RWPE1 (cell line): ENCODE measurements around the gene PABPC1L.

Source experiments
- CTCF ChIA-PET: fragments of 350-600 bp; sonication (Branson Sonifier 250); formaldehyde crosslinking; extraction: SDS; loops from one replicate; lab custom pipeline; 2021; lab: Yijun Ruan, JAX
- POLR2A ChIA-PET: fragments of 400-600 bp; formaldehyde crosslinking; extraction: SDS; loops from one replicate; lab custom pipeline; 2020; ENCODE audit warnings: antibody characterized with exemption; ENCODE audit not compliant: low non-redundant PET; lab: Yijun Ruan, JAX
- DNase-seq: peaks from one replicate; pipeline ENCODE4 v3.0.0; 2012; ENCODE audit warnings: low spot score
- H3K27ac ChIP-seq: fragments of 450-650 bp; 2 replicates; pipeline ENCODE4 v1.5.1; 2017
- TF ChIP-seq, protein P1 (sequence below): fragments of 450-650 bp; conservative IDR thresholded peaks from 2 replicates; pipeline ENCODE4 v1.5.1; 2017; ENCODE audit warnings: low read depth, mild to moderate bottlenecking

The PABPC1L gene

GRCh38 chr20:44883214-44883902 is 26.5 kb upstream of the PABPC1L start:
- POLR2A ChIA-PET: no interaction called here
- TF ChIP-seq, protein P1, sequence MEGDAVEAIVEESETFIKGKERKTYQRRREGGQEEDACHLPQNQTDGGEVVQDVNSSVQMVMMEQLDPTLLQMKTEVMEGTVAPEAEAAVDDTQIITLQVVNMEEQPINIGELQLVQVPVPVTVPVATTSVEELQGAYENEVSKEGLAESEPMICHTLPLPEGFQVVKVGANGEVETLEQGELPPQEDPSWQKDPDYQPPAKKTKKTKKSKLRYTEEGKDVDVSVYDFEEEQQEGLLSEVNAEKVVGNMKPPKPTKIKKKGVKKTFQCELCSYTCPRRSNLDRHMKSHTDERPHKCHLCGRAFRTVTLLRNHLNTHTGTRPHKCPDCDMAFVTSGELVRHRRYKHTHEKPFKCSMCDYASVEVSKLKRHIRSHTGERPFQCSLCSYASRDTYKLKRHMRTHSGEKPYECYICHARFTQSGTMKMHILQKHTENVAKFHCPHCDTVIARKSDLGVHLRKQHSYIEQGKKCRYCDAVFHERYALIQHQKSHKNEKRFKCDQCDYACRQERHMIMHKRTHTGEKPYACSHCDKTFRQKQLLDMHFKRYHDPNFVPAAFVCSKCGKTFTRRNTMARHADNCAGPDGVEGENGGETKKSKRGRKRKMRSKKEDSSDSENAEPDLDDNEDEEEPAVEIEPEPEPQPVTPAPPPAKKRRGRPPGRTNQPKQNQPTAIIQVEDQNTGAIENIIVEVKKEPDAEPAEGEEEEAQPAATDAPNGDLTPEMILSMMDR: no peak
- no peak overlapping the region for H3K27ac ChIP-seq
- DNase-seq: no peak
- CTCF ChIA-PET: no interaction called here

DNA sequence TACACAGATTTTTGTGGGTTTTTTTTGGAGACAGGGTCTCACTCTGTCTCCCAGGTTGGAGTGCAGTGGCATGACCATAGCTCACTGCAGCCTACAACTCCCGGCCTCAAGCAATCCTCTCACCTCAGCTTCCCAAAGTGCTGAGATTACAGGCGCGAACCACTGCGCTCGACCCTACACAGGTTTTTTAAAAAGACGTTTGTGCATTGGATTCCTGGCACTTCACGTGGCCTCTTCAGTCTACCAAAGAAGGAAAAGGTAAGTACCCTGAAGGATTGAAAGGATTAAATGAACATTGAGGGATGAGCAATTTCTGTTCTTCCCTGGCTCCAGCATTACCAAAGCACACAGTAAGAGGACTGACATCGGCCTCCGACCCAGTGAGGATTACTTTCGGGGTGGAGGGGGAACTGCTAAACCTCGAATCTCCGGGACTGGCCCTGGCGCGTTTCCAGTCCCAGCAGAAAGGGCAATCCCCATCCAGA is 24.9 kb upstream of the PABPC1L start:
- DNase-seq: no peak
- H3K27ac ChIP-seq: peak overlapping the region; percentile 95
- ChIA-PET POLR2A (interaction anchor here (1.0 kb wide), 1 partner anchor 12 kb away, joined by 5 read pairs; no protein-coding TSS in a partner anchor), CTCF (interaction anchor here (1.0 to 1.3 kb wide), 2 partner anchors 18 to 135 kb away, joined by 4 read pairs; no protein-coding TSS in a partner anchor)
- TF ChIP-seq, protein P1: no peak

DNA sequence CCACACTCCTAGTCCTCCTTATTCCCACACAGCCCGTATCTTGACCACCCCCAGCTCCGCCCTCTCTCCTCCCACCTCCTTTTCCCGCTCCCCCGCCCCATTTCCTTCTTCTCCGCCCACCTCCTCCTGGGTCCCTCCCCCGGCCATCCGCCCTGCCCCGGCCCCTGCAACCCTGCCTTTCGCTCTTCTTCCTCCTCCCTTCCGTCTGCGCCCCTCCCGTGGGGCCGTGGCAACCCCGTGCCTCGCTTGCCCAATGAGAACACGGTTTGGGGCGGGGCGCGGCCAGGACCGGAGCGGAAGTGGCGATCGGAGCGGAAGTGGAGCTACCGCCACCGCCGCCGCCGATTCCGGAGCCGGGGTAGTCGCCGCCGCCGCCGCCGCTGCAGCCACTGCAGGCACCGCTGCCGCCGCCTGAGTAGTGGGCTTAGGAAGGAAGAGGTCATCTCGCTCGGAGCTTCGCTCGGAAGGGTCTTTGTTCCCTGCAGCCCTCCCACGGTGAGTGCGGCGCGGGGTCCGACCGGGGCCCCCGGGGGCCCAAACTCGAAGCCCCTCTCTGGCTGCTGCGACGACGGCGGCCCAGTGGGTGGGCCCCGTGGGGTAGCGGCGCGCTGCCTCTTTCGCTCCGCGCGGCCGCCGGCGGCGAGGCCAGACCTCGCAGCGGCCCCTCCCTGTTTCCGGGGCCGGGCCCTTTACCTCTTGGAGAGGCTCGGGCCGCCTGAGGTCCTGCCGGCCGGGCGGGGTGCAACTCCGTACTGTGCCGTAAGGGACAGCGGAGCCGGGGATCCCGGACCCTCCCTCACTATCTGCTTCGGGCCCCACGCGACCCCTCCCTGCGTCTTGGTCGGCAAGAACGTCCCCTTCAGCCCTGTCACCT is 24.2 kb upstream of the PABPC1L start, which contains the start of gene YWHAB:
Gene YWHAB (plus strand): TSS at position 314 of the 874 bp plus-strand sequence. CDS start 15,829 bp downstream, outside the sequence.
- TF ChIP-seq, protein P1: peak; percentile 22
- ChIA-PET POLR2A (interaction anchor here (1.0 kb wide), 1 partner anchor 11 kb away, joined by 5 read pairs; no protein-coding TSS in a partner anchor), CTCF (interaction anchor here (0.7 to 1.3 kb wide), 3 partner anchors 19 to 171 kb away, joined by 4 read pairs; partner anchors contain the start of gene CCN5)
- peak within 1 kb of the TSS; percentile 95 for H3K27ac ChIP-seq
- DNase-seq: peak; percentile 100

DNA sequence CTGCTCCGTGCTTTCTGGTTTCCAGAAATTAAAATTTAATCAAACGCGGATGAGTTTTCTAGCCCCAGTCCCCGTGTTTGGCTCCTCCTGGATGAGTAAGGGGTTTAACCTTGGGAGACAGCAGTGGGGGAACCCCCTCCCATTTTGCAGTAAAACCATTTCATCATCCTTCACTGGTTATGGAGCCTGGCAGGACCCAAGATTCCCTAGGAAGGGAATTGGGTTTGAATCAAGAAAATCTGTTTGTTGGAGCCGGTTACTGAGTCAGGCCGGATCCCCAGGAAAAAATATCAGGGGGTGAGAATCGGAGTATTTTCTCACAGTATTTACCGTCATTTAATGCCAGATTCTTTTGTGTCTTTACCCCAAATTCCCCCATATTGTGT is 23.6 kb upstream of the PABPC1L start:
- peak overlapping the region; percentile 95 for H3K27ac ChIP-seq
- ChIA-PET POLR2A (no interaction called here), CTCF (no interaction called here)
- TF ChIP-seq, protein P1: no peak; the same call in 1 of the 2 replicates
- peak; percentile 56 for DNase-seq

GRCh38 chr20:44886828-44887227 is 23.0 kb upstream of the PABPC1L start:
- H3K27ac ChIP-seq: no peak overlapping the region; the same call in 1 of the 2 replicates
- TF ChIP-seq, protein P1: no peak
- DNase-seq: no peak
- POLR2A ChIA-PET: no interaction called here
- CTCF ChIA-PET: no interaction called here

GRCh38 chr20:44887466-44887865 is 22.4 kb upstream of the PABPC1L start:
- CTCF ChIA-PET: interaction anchor here (0.6 to 1.4 kb wide), 5 partner anchors 9 to 943 kb away, joined by 3 to 5 read pairs (median 3); no protein-coding TSS in a partner anchor
- POLR2A ChIA-PET: no interaction called here
- H3K27ac ChIP-seq: no peak overlapping the region
- DNase-seq: no peak
- TF ChIP-seq, protein P1: no peak
